H1 (cell line): ENCODE results near the gene ITGA4. TPM values are rescaled to one million over a fixed set of nuclear protein-coding genes. Genes with fewer than 3 reads are reported as not detected.

Source experiments
- CTCF ChIA-PET: fragments of 300-600 bp; sonication (Branson Sonifier 250); formaldehyde crosslinking; loops from one replicate; lab custom pipeline; 2021; ENCODE audit not compliant: partially characterized antibody; lab: Charles Lee
- POLR2A ChIA-PET: fragments of 300-600 bp; sonication (Branson Sonifier 250); formaldehyde crosslinking; loops from one replicate; lab custom pipeline; 2021; ENCODE audit warnings: inconsistent platforms; ENCODE audit not compliant: partially characterized antibody; lab: Charles Lee
- DNase-seq, 2 experiments: peaks; one replicate each; pipeline versions ENCODE4 v3.0.0 to v3.0.0-alpha.2; 2010 to 2022; ENCODE audit warnings: low spot score in 2 of 2, low read depth in 1 of 2, mixed read lengths in 1 of 2
- FAIRE-seq: peaks from 2 replicates; lab custom pipeline; 2011; peaks lifted over from hg19 to GRCh38; lab: Jason Lieb, UNC
- H2AFZ ChIP-seq: 2 replicates; pipeline ENCODE4 v1.8.1; 2012; ENCODE audit warnings: low read length, inconsistent platforms
- H2AK5ac ChIP-seq: 2 replicates; pipeline ENCODE4 v1.6.1; 2013; ENCODE audit warnings: low read depth, low read length
- H2BK120ac ChIP-seq: replicated peaks from 2 replicates; pipeline ENCODE3; 2013; ENCODE audit warnings: low read depth, low read length, inconsistent platforms
- H2BK12ac ChIP-seq: 2 replicates; pipeline ENCODE4 v1.6.1; 2013; ENCODE audit warnings: low read depth, low read length
- H2BK15ac ChIP-seq: 2 replicates; pipeline ENCODE4 v1.6.1; 2013; ENCODE audit warnings: low read length
- H2BK20ac ChIP-seq: 2 replicates; pipeline ENCODE4 v1.6.1; 2013; ENCODE audit warnings: low read length
- H2BK5ac ChIP-seq: 2 replicates; pipeline ENCODE4 v1.6.1; 2013; ENCODE audit warnings: low read depth, low read length
- H3K14ac ChIP-seq: 2 replicates; pipeline ENCODE4 v1.6.1; 2013; ENCODE audit warnings: inconsistent platforms; ENCODE audit not compliant: insufficient read length
- H3K18ac ChIP-seq: 2 replicates; pipeline ENCODE4 v1.6.1; 2013; ENCODE audit warnings: low read length; ENCODE audit errors: extremely low read depth
- H3K23ac ChIP-seq: 2 replicates; pipeline ENCODE4 v1.6.1; 2013; ENCODE audit warnings: inconsistent platforms; ENCODE audit not compliant: insufficient read length
- H3K23me2 ChIP-seq: 2 replicates; pipeline ENCODE4 v1.6.1; 2013; ENCODE audit warnings: low read depth, low read length
- H3K27ac ChIP-seq: 2 replicates; pipeline ENCODE4 v1.6.1; 2011; ENCODE audit warnings: low read depth, low read length, inconsistent platforms
- H3K27me3 ChIP-seq, 4 experiments: replicated peaks in 1 of 4; 1 replicate in 1 of 4; 2 replicates in 3 of 4; pipeline versions ENCODE4 v1.6.1 to v1.8.1; 2011 to 2013; ENCODE audit warnings: low read length in 3 of 4, mild to moderate bottlenecking in 3 of 4, inconsistent platforms in 2 of 4, mixed read lengths in 2 of 4, moderate library complexity in 1 of 4; ENCODE audit not compliant: control insufficient read depth in 3 of 4, insufficient read depth in 3 of 4; ENCODE audit errors: extremely low read depth in 1 of 4
- H3K36me3 ChIP-seq, 4 experiments: 2 replicates each; pipeline versions ENCODE4 v1.6.1 to v1.8.1; 2011 to 2013; ENCODE audit warnings: mild to moderate bottlenecking in 4 of 4, low read length in 3 of 4, moderate library complexity in 2 of 4, control low read depth in 1 of 4, inconsistent platforms in 1 of 4; ENCODE audit not compliant: insufficient read depth in 4 of 4, control insufficient read depth in 2 of 4
- H3K4ac ChIP-seq: replicated peaks from 2 replicates; pipeline ENCODE3; 2013; ENCODE audit warnings: low read length, low read depth, mixed read lengths, inconsistent platforms; ENCODE audit not compliant: insufficient read length
- H3K4me1 ChIP-seq, 4 experiments: replicated peaks in 1 of 4; 1 replicate in 1 of 4; 2 replicates in 3 of 4; pipeline versions ENCODE4 v1.6.1 to v1.8.1; 2011 to 2013; ENCODE audit warnings: low read length in 3 of 4, inconsistent platforms in 2 of 4, mixed read lengths in 1 of 4; ENCODE audit not compliant: insufficient read depth in 4 of 4, control insufficient read depth in 3 of 4
- H3K4me2 ChIP-seq, 2 experiments: 2 replicates each; pipeline versions ENCODE4 v1.6.1 to v1.8.1; 2011 to 2013; ENCODE audit warnings: low read depth in 2 of 2, low read length in 2 of 2, control low read depth in 1 of 2, inconsistent platforms in 1 of 2, mild to moderate bottlenecking in 1 of 2; ENCODE audit not compliant: insufficient read depth in 1 of 2
- H3K4me3 ChIP-seq, 4 experiments: fragments of 200-600, 300-600 bp in 1 of 4; sonication (generic), shearing (Covaris generic), sonication (Bioruptor Twin) in 1 of 4; 2 replicates each; pipeline versions ENCODE4 v1.5.1 to v1.8.1; 2011 to 2016; ENCODE audit warnings: low read length in 4 of 4, low read depth in 3 of 4, control low read depth in 2 of 4, inconsistent platforms in 2 of 4, mild to moderate bottlenecking in 2 of 4, mixed read lengths in 1 of 4, moderate library complexity in 1 of 4; ENCODE audit not compliant: insufficient read depth in 2 of 4; ENCODE audit errors: extremely low read depth in 1 of 4
- H3K56ac ChIP-seq: replicated peaks from 2 replicates; pipeline ENCODE3; 2013; ENCODE audit warnings: low read depth, mild to moderate bottlenecking, mixed read lengths, low read length, inconsistent platforms; ENCODE audit not compliant: insufficient read length
- H3K79me1 ChIP-seq: 2 replicates; pipeline ENCODE4 v1.6.1; 2013; ENCODE audit warnings: low read depth, low read length, control low read depth
- H3K79me2 ChIP-seq, 2 experiments: 2 replicates each; pipeline versions ENCODE4 v1.6.1 to v1.8.1; 2012 to 2013; ENCODE audit warnings: low read length in 2 of 2, mild to moderate bottlenecking in 2 of 2, inconsistent platforms in 1 of 2; ENCODE audit not compliant: insufficient read depth in 2 of 2, control insufficient read depth in 1 of 2
- H3K9ac ChIP-seq, 4 experiments: replicated peaks in 1 of 4; 1 replicate in 1 of 4; 2 replicates in 3 of 4; pipeline versions ENCODE4 v1.6.1 to v1.8.1; 2011 to 2013; ENCODE audit warnings: low read depth in 3 of 4, low read length in 3 of 4, control low read depth in 2 of 4, mild to moderate bottlenecking in 2 of 4, moderate library complexity in 2 of 4, inconsistent platforms in 1 of 4; ENCODE audit errors: extremely low read depth in 1 of 4
- H3K9me3 ChIP-seq, 2 experiments: 2 replicates each; pipeline versions ENCODE4 v1.6.1 to v1.8.1; 2012 to 2013; ENCODE audit warnings: mild to moderate bottlenecking in 2 of 2, moderate library complexity in 2 of 2, control low read depth in 1 of 2, inconsistent platforms in 1 of 2, low read depth in 1 of 2, low read length in 1 of 2, mixed read lengths in 1 of 2; ENCODE audit not compliant: insufficient read depth in 2 of 2
- H4K20me1 ChIP-seq, 2 experiments: replicated peaks in 1 of 2; 2 replicates each; pipeline versions ENCODE3 to v1.8.1; 2011 to 2013; ENCODE audit warnings: inconsistent platforms in 2 of 2, low read length in 2 of 2, mild to moderate bottlenecking in 1 of 2; ENCODE audit not compliant: insufficient read depth in 2 of 2, control insufficient read depth in 1 of 2
- H4K5ac ChIP-seq: 2 replicates; pipeline ENCODE4 v1.6.1; 2013; ENCODE audit warnings: low read length, low read depth, mixed read lengths, inconsistent platforms; ENCODE audit not compliant: insufficient read length
- H4K8ac ChIP-seq: 2 replicates; pipeline ENCODE4 v1.8.0; 2013; ENCODE audit warnings: mild to moderate bottlenecking, moderate library complexity, low read length, inconsistent platforms; ENCODE audit not compliant: insufficient read depth; ENCODE audit errors: extremely low read depth
- H4K91ac ChIP-seq: replicated peaks from 2 replicates; pipeline ENCODE3; 2013; ENCODE audit warnings: low read length, mixed read lengths, inconsistent platforms; ENCODE audit not compliant: insufficient read length
- BRCA1 ChIP-seq: IDR thresholded peaks from 2 replicates; pipeline ENCODE4 v1.6.1; 2012; ENCODE audit warnings: low read depth, low read length, improper control_type of control experiment
- RFX5 ChIP-seq: IDR thresholded peaks from 2 replicates; pipeline ENCODE4 v1.6.1; 2011; ENCODE audit warnings: low read depth, low read length, improper control_type of control experiment, borderline replicate concordance
- WGBS, 2 experiments: shearing (Covaris generic) in 1 of 2; methylation state at CpG; one replicate each; pipeline versions ENCODE4 v1.1.6 to v1.1.7; 2013 to 2015; ENCODE audit warnings: low lambda C conversion rate in 2 of 2, mixed read lengths in 2 of 2, inconsistent platforms in 1 of 2, low coverage in 1 of 2, missing lambda C conversion rate in 1 of 2; ENCODE audit not compliant: insufficient replicate concordance in 2 of 2, insufficient coverage in 1 of 2, insufficient read length in 1 of 2; ENCODE audit errors: extremely low coverage in 1 of 2, missing lambda C conversion rate in 1 of 2; 5-methylcytosine and 5-hydroxymethylcytosine counted together
- polyA plus RNA-seq, 7 experiments: library from polyadenylated mRNA; depleted of rRNA in 3 of 7; stranded (reverse) in 5 of 7; unstranded in 2 of 7; fragments of >200 nt in 5 of 7; fragments of 200-250 nt in 2 of 7; gene quantifications; 1 replicate in 5 of 7; 2 replicates in 1 of 7; 4 replicates in 1 of 7; pipeline versions ENCODE4 v1.2.1 to v1.2.3, GENCODE V29; 2011 to 2013; ENCODE audit warnings: missing spikeins in 2 of 7, mixed read lengths in 2 of 7
- total RNA-seq: library from RNA; stranded (reverse); fragmentation: NEBNext Ultra II Directional; extraction: Animal tissue kit (Norgen Biotek cat#: 25700); gene quantifications from 2 replicates; pipeline ENCODE4 v1.2.1, GENCODE V29; 2021

ITGA4 gene
- total and polyA plus RNA-seq, 2 of the 8 experiments (the other 6 are each of a cell fraction or from before 2014, with no cell fraction given): 0.60 to 2.1 TPM

DNA sequence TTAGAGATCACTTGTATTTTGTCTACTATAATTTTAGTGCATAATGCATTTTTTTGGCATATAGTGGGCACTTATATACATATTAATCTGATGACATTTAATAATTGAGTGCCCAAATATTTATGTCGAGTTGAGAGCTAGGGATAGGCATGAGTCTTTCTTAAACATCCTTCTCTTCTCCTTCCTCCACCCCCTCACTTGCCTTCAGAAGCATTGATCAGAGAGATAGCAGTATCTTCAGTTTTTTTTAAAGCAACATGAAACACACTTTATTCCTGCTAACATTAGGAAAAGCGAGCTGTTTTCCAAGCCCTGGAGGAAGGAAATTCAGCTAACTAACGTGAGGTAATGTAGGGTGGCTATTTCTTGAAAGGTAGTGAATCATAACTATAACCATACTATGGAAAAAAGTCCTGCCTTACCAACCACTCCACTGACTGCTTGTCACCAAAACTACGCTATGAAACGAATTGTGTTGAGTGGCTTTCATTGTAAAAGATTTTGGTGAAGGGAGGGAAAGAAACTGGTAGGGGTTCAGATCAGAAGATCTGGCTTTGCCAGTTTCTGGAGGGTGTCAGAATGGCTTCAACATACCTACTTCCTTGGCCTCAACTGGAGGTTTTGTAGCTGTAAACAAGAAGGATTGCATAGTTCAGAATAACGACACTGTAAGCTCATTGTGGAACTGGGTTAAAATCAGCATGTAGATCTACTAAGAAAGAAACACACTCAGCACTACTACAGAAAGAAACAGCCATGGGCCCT is 2.3 kb upstream of the ITGA4 start:
- Histone ChIP-seq H4K20me1 (no peaks in the 10 kb centered on the region), H2AFZ (no peak overlapping the region), H2BK15ac (no peak overlapping the region), H3K18ac (no peak overlapping the region), H4K5ac (no peak overlapping the region), H3K56ac (no peak overlapping the region), H3K79me2 (no peaks in the 10 kb centered on the region), H4K91ac (no peak overlapping the region), H3K36me3 (no peaks in the 10 kb centered on the region), H3K79me1 (no peaks in the 10 kb centered on the region), H2BK20ac (no peak overlapping the region), H3K23me2 (peaks cover 12% of the 10 kb centered on the region), H4K8ac (no peak overlapping the region), H2BK12ac (no peak overlapping the region), H3K14ac (no peak overlapping the region), H3K27ac (no peak overlapping the region), H3K23ac (no peak overlapping the region), H3K9me3 (no peaks in the 10 kb centered on the region), H3K4me2 (no peak overlapping the region), H2BK5ac (no peak overlapping the region), H3K4me1 (peaks cover 0 to 4% (median 2%) of the 10 kb centered on the region in 4 experiments; a peak in 4 of 7 replicates), H2AK5ac (no peak overlapping the region), H3K4ac (no peak overlapping the region), H3K27me3 (peaks cover 14 to 33% (median 26%) of the 10 kb centered on the region in 4 experiments), H2BK120ac (no peak overlapping the region), H3K4me3 (no peak overlapping the region), H3K9ac (no peak overlapping the region)
- WGBS, 2 experiments: 94% methylated on average over 6 of the region's 6 CpGs; no CpG with 5 or more reads in 1 of the 2 experiments
- no peak for FAIRE-seq
- CTCF ChIA-PET: interaction anchor here (0.6 to 1.8 kb wide), 7 partner anchors 8 to 352 kb away, joined by 3 to 10 read pairs (median 3); no protein-coding TSS in a partner anchor
- no peak for DNase-seq
- TF ChIP-seq BRCA1: no peak
- no peak for TF ChIP-seq RFX5
- POLR2A ChIA-PET: no interaction called here
